Activated B cell treated with CpG ODN at 0.5 μM for 24 hours (primary cell): ENCODE measurements around the gene TANGO6. TPM values are rescaled to one million over a fixed set of nuclear protein-coding genes. Genes with fewer than 3 reads are reported as not detected.

Experiments used
- ATAC-seq: fragments of 200-7000 bp; cut with Tn5 transposase; one replicate; pipeline ENCODE4 v1.10.0; 2021; ENCODE audit warnings: low read depth, mild to moderate bottlenecking, moderate library complexity
- CTCF ChIA-PET: fragments of 350-600 bp; sonication (Branson Sonifier 250); formaldehyde crosslinking; loops from one replicate; lab custom pipeline; 2021; ENCODE audit warnings: antibody characterized with exemption; lab: Charles Lee
- POLR2A ChIA-PET: fragments of 350-600 bp; sonication (Branson Sonifier 250); formaldehyde crosslinking; loops from one replicate; lab custom pipeline; 2021; ENCODE audit warnings: antibody characterized with exemption; lab: Charles Lee
- DNase-seq: peaks from one replicate; pipeline ENCODE4 v3.0.0; 2022
- H3K27ac Mint-ChIP-seq: one replicate; pipeline ENCODE4 v1.8.0; 2020; ENCODE audit warnings: mixed read lengths
- H3K27me3 Mint-ChIP-seq: one replicate; pipeline ENCODE4 v1.8.0; 2021; ENCODE audit warnings: mixed read lengths
- H3K36me3 Mint-ChIP-seq: one replicate; pipeline ENCODE4 v1.8.0; 2021; ENCODE audit warnings: low read depth, mixed read lengths
- H3K4me1 Mint-ChIP-seq: one replicate; pipeline ENCODE4 v1.8.0; 2021; ENCODE audit warnings: mixed read lengths
- H3K4me3 Mint-ChIP-seq: one replicate; pipeline ENCODE4 v1.8.0; 2020; ENCODE audit warnings: mild to moderate bottlenecking, mixed read lengths
- H3K9me3 Mint-ChIP-seq: one replicate; pipeline ENCODE4 v1.8.0; 2020; ENCODE audit warnings: mixed read lengths
- CTCF ChIP-seq: fragments of 200-600 bp; IDR thresholded peaks from one replicate; pipeline ENCODE4 v1.8.0; 2022; ENCODE audit warnings: antibody characterized with exemption, mild to moderate bottlenecking
- intact Hi-C: fragments of 100-400 bp; cut with micrococcal nuclease; formaldehyde crosslinking; loops from one replicate; pipeline ENCODE4 v1.15.1; 2024
- total RNA-seq: library from RNA; stranded (reverse); gene quantifications from 2 replicates; pipeline ENCODE4 v1.2.3, GENCODE V29; 2022

TANGO6 gene
- total RNA-seq, 1 donor from 2014 or later: 39.4 TPM

DNA sequence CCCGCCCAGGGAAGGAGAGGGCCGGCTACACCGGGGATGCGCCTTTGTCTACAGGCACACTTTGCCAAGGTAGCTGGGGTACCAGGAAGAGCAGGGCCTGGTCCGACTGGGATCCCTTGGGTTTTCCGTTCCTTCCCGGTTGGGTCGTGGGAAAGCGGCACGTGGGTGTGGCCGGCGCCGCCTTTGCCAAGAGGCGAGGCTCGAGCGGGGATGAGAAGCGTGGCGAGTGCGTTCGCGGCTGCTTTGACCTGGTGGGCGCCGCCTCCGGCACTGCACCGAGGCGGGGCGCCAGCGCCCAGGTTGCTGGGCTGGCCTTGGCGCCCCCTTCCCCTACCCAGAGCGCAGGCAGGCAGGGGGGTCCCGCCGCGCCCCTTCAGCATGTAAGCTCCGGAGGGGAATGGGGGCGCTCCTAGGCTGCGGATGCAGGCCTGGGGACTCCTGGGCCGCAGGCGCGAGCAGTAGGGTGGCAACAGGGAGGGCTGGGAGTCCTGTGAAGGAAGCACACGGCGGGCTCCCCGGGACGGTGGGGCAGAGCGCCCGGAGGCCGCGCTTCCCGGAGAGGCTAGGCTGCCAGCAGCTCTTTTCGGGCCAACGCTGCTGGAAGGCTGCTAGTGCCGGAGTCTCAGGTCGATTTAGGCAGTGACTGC is 264.1 kb downstream of the TANGO6 start:
- peak overlapping the region; percentile 46 for H3K4me3 Mint-ChIP-seq
- intact Hi-C loops: no loop called here
- POLR2A ChIA-PET: no interaction called here
- CTCF ChIA-PET: no interaction called here
- no peak for DNase-seq
- peaks cover 18% of the 10 kb centered on the region for H3K4me1 Mint-ChIP-seq
- no peak for ATAC-seq
- peaks cover 22% of the 10 kb centered on the region for H3K36me3 Mint-ChIP-seq
- H3K9me3 Mint-ChIP-seq: no peaks in the 10 kb centered on the region
- TF ChIP-seq CTCF: no peak
- H3K27me3 Mint-ChIP-seq: peaks cover 34% of the 10 kb centered on the region
- H3K27ac Mint-ChIP-seq: no peak overlapping the region

DNA sequence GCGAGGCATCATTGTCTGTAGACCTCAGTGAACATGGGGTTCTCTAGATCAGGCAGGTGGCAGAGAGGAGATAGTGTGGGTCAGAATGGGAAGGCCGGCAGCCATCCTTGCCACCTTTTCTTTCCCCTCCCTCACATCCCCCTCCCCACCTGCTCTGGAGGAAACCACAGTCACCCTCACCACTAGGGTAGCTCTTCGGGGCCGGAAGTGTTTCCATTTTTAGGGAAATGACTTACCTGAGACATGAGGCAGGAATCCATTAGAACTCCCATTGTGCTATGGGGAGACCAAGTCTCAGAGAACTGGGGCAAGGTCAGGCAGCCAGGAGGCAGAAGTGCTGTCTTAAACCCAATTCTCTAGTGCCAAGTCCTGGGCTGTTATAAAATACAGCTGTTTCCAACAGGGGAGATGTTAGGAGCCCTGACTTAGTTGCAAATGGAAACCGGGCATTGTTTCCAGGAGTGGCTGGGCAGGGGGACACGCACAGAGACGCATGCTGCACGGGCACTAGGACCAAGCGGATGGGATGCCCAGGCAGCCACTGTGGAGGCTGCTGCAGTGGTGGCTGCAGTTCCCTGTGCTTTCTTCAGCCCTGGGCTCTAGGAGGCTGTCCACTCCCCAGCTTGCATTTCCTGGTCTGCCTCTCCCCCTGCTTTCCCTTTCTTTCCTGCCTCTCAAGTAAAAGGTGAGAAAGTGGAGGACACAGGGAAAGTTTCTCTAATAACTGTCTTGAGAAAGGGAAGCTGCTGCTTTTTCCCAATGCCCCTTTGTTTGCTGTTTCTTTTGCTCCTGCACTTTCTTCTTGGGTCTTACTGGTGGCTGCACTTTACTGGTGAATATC is 265.0 kb downstream of the TANGO6 start:
- peaks cover 22% of the 10 kb centered on the region for H3K36me3 Mint-ChIP-seq
- H3K27ac Mint-ChIP-seq: no peak overlapping the region
- intact Hi-C loops: no loop called here
- ChIA-PET CTCF (interaction anchor here (1.0 kb wide), 1 partner anchor 16 kb away, joined by 3 read pairs; no protein-coding TSS in a partner anchor), POLR2A (no interaction called here)
- DNase-seq (no peak), ATAC-seq (no peak)
- H3K4me1 Mint-ChIP-seq: peaks cover 18% of the 10 kb centered on the region
- no peak for TF ChIP-seq CTCF
- H3K9me3 Mint-ChIP-seq: no peaks in the 10 kb centered on the region
- peak overlapping the region; percentile 19 for H3K4me3 Mint-ChIP-seq
- peaks cover 32% of the 10 kb centered on the region for H3K27me3 Mint-ChIP-seq

- Mint-ChIP-seq H3K27ac (no peak overlapping the region), H3K9me3 (no peaks in the 10 kb centered on the region), H3K4me1 (peaks cover 18% of the 10 kb centered on the region), H3K4me3 (no peak overlapping the region), H3K36me3 (peaks cover 26% of the 10 kb centered on the region), H3K27me3 (peaks cover 29% of the 10 kb centered on the region)
- intact Hi-C loops: no loop called here
- no peak for TF ChIP-seq CTCF
- ATAC-seq (no peak), DNase-seq (no peak)
- CTCF ChIA-PET: interaction anchor here (1.0 kb wide), 1 partner anchor 16 kb away, joined by 3 read pairs; no protein-coding TSS in a partner anchor
- POLR2A ChIA-PET: no interaction called here
Measured at GRCh38 chr16:69108905-69109252, 265.5 kb downstream of the TANGO6 start.

DNA sequence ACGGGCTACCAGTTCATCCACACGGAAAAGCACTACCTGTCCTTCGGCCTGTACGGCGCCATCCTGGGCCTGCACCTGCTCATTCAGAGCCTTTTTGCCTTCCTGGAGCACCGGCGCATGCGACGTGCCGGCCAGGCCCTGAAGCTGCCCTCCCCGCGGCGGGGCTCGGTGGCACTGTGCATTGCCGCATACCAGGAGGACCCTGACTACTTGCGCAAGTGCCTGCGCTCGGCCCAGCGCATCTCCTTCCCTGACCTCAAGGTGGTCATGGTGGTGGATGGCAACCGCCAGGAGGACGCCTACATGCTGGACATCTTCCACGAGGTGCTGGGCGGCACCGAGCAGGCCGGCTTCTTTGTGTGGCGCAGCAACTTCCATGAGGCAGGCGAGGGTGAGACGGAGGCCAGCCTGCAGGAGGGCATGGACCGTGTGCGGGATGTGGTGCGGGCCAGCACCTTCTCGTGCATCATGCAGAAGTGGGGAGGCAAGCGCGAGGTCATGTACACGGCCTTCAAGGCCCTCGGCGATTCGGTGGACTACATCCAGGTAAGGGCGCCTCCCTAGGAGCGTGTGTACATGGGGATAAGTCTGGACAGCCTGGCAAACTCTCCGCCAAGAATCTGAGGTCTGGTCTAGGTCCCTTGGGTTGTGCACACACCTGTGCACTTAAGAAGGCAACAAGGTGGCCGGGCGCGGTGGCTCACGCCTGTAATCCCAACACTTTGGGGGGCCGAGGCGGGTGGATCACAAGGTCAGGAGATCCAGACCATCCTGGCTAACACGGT is 266.3 kb downstream of the TANGO6 start:
- Mint-ChIP-seq H3K27me3 (peaks cover 27% of the 10 kb centered on the region), H3K4me1 (peaks cover 17% of the 10 kb centered on the region), H3K27ac (no peak overlapping the region), H3K4me3 (no peak overlapping the region), H3K9me3 (no peaks in the 10 kb centered on the region), H3K36me3 (peaks cover 34% of the 10 kb centered on the region)
- ATAC-seq: no peak
- intact Hi-C loops: no loop called here
- no peak for TF ChIP-seq CTCF
- ChIA-PET CTCF (interaction anchor here (1.0 kb wide), 1 partner anchor 15 kb away, joined by 3 read pairs; no protein-coding TSS in a partner anchor), POLR2A (no interaction called here)
- DNase-seq: no peak
